Renal pelvis (tissue), 4 donors: ENCODE data around the gene HUNK. TPM values are rescaled to one million over a fixed set of nuclear protein-coding genes. Genes with fewer than 3 reads are reported as not detected.
"Not testable (repeated sequence)": the region's sequence is repeated elsewhere in the genome, so short reads cannot be mapped to it uniquely, and the experiment has no call there.

Experiments
- DNase-seq: peaks from one replicate; pipeline ENCODE4 v3.0.0-alpha.2; 2013
- polyA plus RNA-seq, 3 donors: library from polyadenylated mRNA; unstranded; fragments of 120-200 nt; gene quantifications; one replicate each; pipeline ENCODE4 v1.2.1, GENCODE V29; 2013; ENCODE audit not compliant: insufficient read length in 3 of 3

HUNK gene
- polyA plus RNA-seq, 3 donors: 15.9 to 19.3 (median 18.5) TPM

DNA sequence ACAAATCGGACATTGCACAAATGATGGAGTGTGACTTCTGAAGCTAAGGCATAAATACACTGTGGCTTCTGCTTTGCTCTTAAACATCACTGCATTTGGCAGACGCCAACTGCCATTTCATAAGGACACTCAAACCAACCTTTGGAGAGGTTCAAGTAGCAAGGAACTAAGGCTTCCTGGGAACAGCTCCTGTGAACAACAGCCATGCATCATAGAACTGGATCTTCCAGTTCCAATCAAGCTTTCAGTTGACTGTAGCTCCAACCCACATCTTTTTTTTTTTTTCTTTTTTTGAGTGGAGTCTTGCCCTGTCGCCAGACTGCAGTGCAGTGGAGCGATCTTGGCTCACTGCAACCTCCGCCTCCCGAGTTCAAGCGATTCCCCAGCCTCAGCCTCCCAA lies 10.7 kb upstream of the HUNK start:
- no peak for DNase-seq

DNA sequence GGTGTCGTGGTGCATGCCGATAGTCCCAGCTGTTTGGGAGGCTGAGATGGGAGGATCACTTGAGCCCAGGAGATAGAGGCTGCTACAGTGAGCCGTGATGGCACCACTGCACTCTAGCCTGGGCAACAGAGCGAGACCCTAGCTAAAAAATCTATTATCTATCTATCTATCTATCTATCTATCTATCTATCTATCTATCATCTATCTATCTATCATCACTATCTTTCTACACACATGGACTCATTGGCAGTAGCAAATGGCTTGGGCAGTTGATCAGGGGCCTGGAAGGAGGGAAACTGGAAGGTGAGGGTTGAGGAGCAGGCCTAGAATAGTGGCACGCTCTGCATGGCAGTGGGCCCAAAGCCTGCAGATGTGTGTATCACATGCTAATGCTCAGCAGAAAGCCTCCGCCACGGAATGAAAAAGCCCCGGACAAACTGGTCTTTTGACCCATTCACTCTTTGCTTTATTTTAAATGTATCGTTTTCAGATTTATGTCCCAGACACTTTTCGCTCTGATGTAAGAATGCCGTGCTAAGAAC lies 7.3 kb upstream of the HUNK start:
- no peak for DNase-seq

- peak; percentile 87 for DNase-seq
Measured at GRCh38 chr21:31866077-31866511, 6.7 kb upstream of the HUNK start.

GRCh38 chr21:31869750-31870149 lies 3.1 kb upstream of the HUNK start:
- no peak for DNase-seq

GRCh38 chr21:31870472-31871193 lies 2.2 kb upstream of the HUNK start:
- DNase-seq: no peak

GRCh38 chr21:31871371-31871770 lies 1.4 kb upstream of the HUNK start:
- not testable (repeated sequence) for DNase-seq

DNA sequence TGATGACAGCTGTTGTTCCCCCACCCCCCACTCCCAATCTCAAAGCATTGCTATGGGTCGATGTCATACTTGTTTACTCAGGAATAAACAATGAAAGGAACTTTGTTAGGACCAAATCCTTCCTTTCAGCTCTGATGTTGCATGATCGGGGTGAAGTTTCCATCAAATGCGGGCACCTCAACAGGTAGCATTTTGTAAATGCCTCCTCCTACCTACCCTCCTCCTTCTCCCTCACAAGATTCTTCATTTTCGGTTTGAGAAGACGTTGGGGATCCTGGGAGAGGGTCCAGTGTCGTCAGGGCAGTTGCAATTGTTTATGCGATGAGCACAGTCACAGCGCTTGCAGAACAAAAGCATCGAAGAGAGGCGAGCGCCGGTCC lies 758 bp upstream of the HUNK start:
- DNase-seq: no peak

DNA sequence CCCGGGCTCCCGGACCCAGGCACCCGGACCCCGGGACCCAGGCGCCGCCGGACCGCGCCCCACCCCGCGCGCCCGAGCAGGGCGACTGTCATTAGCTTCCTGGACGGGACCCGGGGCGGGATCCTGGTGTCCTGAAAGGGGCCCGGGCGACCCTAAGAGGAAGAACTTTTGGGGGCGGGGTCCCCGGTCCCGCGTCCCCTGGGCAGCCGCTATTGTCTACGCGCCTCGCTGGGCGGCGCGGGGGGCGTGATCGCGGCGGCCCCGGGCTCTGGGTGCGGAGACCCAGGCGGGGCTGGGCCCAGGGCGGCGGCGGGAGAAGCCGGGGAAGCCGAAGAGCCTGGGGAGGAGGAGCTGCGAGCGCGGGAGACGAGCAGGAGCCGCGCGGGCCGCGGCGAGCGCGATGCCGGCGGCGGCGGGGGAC lies 465 bp downstream of the HUNK start:
- DNase-seq: no peak

GRCh38 chr21:31873696-31874599 lies 1.1 kb downstream of the HUNK start:
- no peak for DNase-seq

DNA sequence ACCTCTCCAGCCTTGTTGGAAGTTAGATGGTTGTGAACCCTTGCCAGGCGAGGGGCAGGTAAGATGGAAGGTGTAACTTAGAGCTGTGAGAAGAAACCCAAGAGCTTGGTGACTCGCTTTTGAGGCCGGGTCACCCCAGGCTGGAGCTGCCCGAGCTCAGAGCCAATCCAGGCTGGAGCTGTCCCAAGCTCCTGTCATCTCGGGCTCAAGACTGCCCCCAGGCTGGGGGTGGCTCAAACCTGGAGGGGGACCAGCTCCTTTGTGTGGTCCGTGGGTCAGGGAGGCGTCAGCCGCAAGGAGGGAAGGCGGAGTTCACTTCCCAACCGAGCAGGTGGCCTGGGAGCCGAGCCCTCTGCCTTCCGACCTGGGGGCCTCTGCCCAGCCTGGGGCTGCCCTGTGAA lies 2.0 kb downstream of the HUNK start:
- no peak for DNase-seq

DNA sequence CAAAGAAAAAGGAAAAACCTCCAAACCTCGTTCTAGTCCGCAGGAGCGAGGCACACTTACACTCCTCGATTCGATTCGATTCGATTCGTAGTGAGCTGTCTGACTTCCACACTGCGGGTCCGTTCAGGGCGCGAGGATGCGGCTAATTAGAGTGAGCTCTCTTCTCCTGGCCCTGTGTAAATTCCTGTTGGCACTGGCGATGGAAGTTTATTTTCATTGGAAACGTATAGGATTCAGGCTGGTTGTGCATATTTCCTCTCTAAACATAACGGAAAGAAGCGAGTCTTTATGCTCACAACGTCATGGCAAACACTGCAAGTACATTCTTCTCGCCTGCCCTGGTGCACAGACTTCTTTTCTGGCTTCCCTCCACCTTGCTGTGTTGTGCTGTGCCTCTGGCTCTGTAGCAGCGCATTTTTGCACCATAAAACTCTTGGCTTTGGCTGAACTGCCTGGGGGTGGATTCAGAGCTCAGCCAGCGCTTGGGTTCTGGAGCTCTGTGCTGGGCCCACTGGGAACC lies 2.7 kb downstream of the HUNK start:
- no peak for DNase-seq

GRCh38 chr21:31877463-31877957 lies 4.7 kb downstream of the HUNK start:
- no peak for DNase-seq

GRCh38 chr21:31878831-31879230 lies 6.0 kb downstream of the HUNK start:
- DNase-seq: no peak

DNA sequence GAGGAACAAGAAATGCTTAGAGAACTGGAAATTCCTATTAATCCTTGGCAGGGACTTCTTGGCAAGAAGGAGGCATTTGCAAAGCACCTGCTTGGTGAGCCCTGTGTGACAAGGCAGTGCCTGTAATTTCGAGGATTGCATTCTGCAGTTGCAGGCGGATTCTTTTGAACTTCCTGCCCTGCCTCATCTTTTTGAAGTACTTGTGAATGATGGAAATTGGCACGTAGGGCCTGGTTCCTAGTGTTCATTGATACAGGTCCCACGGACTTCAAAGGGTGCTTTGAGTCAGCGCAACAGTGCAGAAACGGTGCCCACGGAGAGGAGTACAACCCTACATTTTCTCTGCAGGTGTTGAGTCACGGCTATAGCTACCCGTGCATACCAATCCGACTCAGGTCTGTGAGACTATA lies 6.4 kb downstream of the HUNK start:
- no peak for DNase-seq

DNA sequence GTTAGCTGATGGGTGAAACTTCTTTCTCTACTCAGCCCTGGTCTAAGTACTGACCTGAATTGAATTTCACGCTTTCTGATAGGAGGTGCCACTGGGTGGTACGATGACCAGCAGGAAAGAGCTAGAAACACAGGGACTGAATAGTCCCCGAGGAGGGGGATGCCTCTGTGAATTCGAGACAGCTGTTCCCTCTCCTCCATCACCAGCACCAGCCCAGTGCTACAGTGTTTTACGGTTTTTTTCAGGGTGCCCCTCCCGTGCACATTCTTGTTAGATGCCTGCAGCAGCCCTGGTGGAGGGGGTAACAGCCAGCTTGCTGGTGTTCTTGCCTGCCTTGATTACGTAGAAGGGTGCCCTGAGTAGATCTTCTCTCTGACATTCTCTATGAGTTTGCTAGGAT lies 7.1 kb downstream of the HUNK start:
- DNase-seq: no peak

DNA sequence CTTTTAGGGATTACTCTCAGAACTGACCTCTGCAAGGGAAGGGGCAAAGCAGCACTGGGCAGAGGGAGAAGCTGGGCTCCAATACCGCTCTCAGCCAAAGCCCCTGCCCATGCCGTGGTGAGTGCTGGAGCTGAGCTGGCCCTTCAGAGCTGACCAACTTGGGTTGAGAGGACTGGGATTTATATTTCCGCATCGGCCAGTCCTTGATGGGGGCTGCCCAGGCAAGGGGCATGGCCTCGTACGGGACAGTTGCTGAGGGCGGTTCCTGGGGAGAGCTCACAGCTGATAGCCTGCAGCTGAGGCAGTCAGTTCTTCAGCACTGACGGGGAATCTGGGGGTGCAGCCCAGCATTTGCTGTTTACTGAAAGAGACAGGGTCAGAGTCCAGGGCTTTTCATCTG lies 8.0 kb downstream of the HUNK start:
- DNase-seq: no peak

DNA sequence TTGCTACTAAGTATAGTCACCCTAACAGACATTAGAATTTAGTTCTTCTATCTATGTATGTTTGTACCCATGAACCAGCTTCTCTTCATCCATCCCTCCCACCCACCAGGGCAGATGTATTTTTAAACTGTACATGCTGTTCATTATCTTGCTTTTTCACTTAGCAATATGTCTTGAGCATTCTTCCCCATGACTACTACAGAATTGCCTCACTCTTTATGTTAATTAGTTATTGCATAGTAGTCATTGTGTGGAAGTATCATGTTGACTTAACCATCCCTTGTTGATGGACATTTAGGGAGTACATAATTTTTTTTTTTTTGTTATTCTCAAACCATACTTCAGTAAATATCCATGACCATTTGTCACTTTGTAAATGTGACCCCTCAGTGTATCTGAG lies 9.9 kb downstream of the HUNK start:
- no peak for DNase-seq

- no peak for DNase-seq
Measured at GRCh38 chr21:31885146-31885545, 12.3 kb downstream of the HUNK start.

DNA sequence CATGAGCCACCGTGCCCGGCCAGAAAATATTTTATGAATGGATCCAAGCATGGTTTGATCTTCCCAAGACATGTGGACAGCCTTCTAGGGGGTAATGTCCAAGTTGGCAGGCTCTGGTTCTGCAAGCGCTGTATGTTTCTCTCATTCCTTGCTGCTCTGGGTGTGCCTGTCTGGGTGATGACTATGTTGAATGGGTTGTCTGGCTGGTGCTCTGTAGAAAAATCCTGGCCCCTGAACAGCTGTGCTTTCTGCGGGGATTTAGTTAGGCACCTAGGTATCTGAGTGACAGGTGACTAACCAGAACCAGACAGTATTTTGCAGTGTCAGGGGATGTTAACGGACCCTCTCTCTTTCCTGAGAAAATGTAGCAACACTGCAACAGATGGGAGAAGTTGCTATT lies 14.1 kb downstream of the HUNK start:
- DNase-seq: no peak

- DNase-seq: no peak
Measured at GRCh38 chr21:31887391-31887841, 14.6 kb downstream of the HUNK start.

DNA sequence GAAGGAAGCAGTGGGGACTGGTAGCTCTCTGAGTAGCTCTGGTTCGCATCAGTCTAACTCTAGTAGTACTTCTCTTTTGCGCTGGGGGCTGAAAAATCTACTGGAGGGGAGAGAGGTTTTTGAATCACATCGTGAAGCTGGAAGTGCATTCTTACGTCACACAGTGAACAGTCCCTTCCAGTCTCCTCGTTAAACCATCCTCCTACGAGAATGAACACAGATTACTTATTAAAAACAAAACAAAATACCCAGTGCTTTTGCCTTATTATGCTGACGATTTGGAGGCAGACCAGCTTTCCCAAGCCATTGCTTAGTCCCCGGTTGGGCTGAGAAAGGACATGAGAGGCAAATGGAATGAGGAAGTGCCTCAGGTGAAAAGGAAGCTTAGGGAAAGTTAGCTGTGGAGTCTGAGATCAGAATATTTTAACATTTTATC lies 16.1 kb downstream of the HUNK start:
- no peak for DNase-seq

- DNase-seq: no peak
Measured at GRCh38 chr21:31889460-31889859, 16.6 kb downstream of the HUNK start.
